ENCODE results near the gene KCNAB1. TPM values are rescaled to one million over a fixed set of nuclear protein-coding genes. Genes with fewer than 3 reads are reported as not detected.

KCNAB1 gene
- total and polyA plus RNA-seq, 2 donors (not counting 1 experiment from before 2014, with no cell fraction given) = not detected

DNA sequence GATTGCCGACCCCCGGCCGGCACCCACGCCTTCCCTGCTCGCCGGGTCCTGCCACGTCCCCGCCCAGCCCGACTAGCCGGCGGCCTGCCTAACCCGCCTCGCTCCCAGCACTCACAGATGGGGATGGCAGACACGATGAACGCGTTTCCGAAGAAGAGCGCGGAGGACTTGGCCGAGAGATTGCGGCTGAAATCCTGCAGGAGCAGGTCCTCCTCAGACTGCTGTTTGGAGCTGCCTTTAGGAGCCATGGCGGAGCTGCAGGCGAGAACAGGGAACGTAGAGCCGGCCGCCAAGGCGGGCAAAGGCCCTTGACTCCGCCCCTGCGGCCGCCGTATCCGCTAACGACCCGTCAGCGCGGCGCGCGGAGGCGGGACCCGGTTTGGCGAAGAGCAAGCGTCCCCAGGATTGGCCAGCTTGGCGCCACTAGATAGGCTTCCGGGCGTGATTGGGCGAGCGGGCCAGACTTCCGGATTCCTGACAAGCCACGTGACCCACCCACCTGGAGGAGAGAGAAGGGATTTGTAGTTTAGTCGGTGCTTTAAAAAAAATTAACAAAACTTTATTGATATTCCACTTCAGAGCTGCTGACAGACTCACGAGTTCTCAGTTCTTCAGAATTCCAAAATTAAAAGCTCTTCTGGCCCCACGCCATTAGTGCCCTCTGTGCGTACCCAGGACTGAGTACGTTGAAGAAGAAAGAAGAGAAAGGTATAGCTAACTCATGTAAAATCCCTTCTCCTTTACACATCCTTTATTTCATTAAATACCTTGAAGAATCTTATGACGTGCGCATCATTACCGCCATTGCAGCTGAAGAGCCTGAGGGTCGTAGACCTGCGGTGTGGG, 434.7 kb downstream of the KCNAB1 start, which contains the start of gene SSR3:
SSR3 (minus strand) TSS at position 276 of the 846 bp plus-strand sequence; CDS start at position 248, 28 bp downstream.
- Histone ChIP-seq H4K20me1 (ENCODE audit: control insufficient read depth, insufficient read depth, low read length, poor library complexity, severe bottlenecking) (peaks cover 4% of the 10 kb centered on the region), H3K9ac (ENCODE audit: low read length) (peak within 1 kb of the TSS; percentile 97), H3K36me3 (replicated peaks in 1 of 2; ENCODE audit: control extremely low read depth in 1 of 2, control insufficient read depth in 1 of 2, extremely low read depth in 1 of 2, insufficient read depth in 2 of 2, low read length in 1 of 2) (peaks cover 0 to 26% of the 10 kb centered on the region in 2 experiments), H3K9me3 (ENCODE audit: control extremely low read depth in 1 of 3, control insufficient read depth in 2 of 3, insufficient read depth in 1 of 3, low read length in 2 of 3) (no peaks in the 10 kb centered on the region), H3K27ac (ENCODE audit: low read length in 2 of 2) (peak within 1 kb of the TSS; percentile 19 to 86), H3K4me3 (ENCODE audit: control extremely low read depth in 1 of 5, extremely low read depth in 1 of 5, insufficient read depth in 1 of 5, low read depth in 2 of 5, low read length in 4 of 5) (peak within 1 kb of the TSS; percentile 83 to 97 (median 90)), H3K4me2 (replicated peaks; ENCODE audit: low read depth, low read length, poor library complexity, severe bottlenecking) (peak within 1 kb of the TSS; percentile 84), H2AFZ (ENCODE audit: insufficient read depth, low read depth, low read length, poor library complexity, severe bottlenecking) (peak within 1 kb of the TSS; percentile 100), H3K27me3 (replicated peaks in 1 of 4; ENCODE audit: control extremely low read depth in 1 of 4, control insufficient read depth in 3 of 4, insufficient read depth in 4 of 4, low read length in 3 of 4) (no peaks in the 10 kb centered on the region), H3K79me2 (ENCODE audit: control insufficient read depth, insufficient read depth, low read length) (peaks cover 48% of the 10 kb centered on the region), H3K4me1 (ENCODE audit: control insufficient read depth in 2 of 2, insufficient read depth in 2 of 2, low read length in 2 of 2) (peaks cover 14 to 16% of the 10 kb centered on the region in 2 donors)
- Mint-ChIP-seq H3K27me3 (no peaks in the 10 kb centered on the region), H3K27ac (peak within 1 kb of the TSS; percentile 94), H3K9me3 (ENCODE audit: insufficient read depth) (no peaks in the 10 kb centered on the region), H3K4me3 (peak within 1 kb of the TSS; percentile 97), H3K4me1 (peaks cover 38% of the 10 kb centered on the region)
- intact Hi-C loops (cut with micrococcal nuclease) = loop anchor here (1.0 to 5.0 kb wide), 12 partner anchors 14 to 701 kb away; partner anchors contain the start of genes CCNL1, GMPS, SLC33A1 and TIPARP
- TF ChIP-seq, protein P1, sequence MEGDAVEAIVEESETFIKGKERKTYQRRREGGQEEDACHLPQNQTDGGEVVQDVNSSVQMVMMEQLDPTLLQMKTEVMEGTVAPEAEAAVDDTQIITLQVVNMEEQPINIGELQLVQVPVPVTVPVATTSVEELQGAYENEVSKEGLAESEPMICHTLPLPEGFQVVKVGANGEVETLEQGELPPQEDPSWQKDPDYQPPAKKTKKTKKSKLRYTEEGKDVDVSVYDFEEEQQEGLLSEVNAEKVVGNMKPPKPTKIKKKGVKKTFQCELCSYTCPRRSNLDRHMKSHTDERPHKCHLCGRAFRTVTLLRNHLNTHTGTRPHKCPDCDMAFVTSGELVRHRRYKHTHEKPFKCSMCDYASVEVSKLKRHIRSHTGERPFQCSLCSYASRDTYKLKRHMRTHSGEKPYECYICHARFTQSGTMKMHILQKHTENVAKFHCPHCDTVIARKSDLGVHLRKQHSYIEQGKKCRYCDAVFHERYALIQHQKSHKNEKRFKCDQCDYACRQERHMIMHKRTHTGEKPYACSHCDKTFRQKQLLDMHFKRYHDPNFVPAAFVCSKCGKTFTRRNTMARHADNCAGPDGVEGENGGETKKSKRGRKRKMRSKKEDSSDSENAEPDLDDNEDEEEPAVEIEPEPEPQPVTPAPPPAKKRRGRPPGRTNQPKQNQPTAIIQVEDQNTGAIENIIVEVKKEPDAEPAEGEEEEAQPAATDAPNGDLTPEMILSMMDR (IDR thresholded peaks at IDR 0.05) = no peak
- TF ChIP-seq EZH2 (IDR thresholded peaks at IDR 0.05; ENCODE audit: borderline replicate concordance, insufficient read depth, low read depth, low read length, poor library complexity, severe bottlenecking) = no peak
- peak; percentile 99 for DNase-seq
- CTCF ChIA-PET = interaction anchor here (0.7 to 3.0 kb wide), 19 partner anchors 9 to 749 kb away, joined by 3 to 30 read pairs (median 4); partner anchors contain the start of genes C3orf33 and TIPARP
- peak; percentile 99 for ATAC-seq (ENCODE audit: low read depth)
- WGBS (ENCODE audit: insufficient coverage) = under 1% methylated on average over 46 of the region's 60 CpGs
- POLR2A ChIA-PET = interaction anchor here (0.7 to 1.9 kb wide), 5 partner anchors 9 to 620 kb away, joined by 3 to 16 read pairs (median 8); partner anchors contain the start of gene TIPARP

Measured in B cell (primary cell).